GM12878 (cell line): ENCODE measurements around the gene ZP2.

Source experiments
- RAD21 ChIP-seq: IDR thresholded peaks from 2 replicates; pipeline ENCODE4 v1.6.1; 2011; ENCODE audit warnings: mild to moderate bottlenecking, low read depth, low read length, moderate library complexity; ENCODE audit not compliant: insufficient read depth
- RBBP5 ChIP-seq: fragments of 200-600 bp; sonication (generic); conservative IDR thresholded peaks from 2 replicates; pipeline ENCODE4 v1.6.1; 2016
- TF ChIP-seq, protein P1 (sequence below), 3 experiments: IDR thresholded peaks in 2 of 3; conservative IDR thresholded peaks in 1 of 3; 2 replicates each; pipeline ENCODE4 v1.5.1; 2011; ENCODE audit warnings: low read depth in 3 of 3, low read length in 3 of 3, mild to moderate bottlenecking in 3 of 3, control low read depth in 2 of 3, moderate library complexity in 2 of 3, inconsistent platforms in 1 of 3, mixed read lengths in 1 of 3; ENCODE audit not compliant: control insufficient read depth in 2 of 3, insufficient read depth in 1 of 3; ENCODE audit errors: extremely low read depth in 1 of 3

DNA sequence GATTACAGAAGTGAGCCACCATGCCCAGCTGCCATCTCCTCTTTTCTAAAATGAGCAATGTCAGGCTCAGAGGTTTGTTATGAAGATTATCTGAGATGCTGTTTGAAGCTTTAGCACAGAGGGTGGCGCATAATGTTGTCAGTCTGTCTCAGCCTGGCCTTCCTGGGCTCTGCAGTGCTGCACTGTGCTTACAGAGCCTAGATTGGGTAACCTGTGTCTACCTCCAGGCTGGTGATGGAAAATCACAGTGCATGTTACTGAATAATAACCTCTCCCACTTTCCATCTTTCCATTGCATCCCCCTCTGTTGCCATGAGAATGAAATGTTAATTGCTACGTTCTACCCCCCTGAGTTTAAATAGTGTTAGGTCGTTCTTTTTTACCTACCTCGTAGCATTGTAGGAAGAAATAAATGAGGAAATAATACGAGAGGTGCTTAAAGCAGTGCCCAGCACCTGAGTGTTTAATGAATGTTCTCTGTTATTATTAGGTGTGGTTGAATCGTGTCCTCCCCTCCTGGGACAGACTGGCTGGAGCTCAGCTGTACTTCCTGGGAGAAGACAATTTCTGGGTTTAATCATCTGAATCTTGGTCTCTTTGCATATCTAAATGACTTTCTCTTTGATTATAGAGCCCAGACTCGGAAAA is 46.7 kb downstream of the ZP2 start:
- TF ChIP-seq, protein P1, sequence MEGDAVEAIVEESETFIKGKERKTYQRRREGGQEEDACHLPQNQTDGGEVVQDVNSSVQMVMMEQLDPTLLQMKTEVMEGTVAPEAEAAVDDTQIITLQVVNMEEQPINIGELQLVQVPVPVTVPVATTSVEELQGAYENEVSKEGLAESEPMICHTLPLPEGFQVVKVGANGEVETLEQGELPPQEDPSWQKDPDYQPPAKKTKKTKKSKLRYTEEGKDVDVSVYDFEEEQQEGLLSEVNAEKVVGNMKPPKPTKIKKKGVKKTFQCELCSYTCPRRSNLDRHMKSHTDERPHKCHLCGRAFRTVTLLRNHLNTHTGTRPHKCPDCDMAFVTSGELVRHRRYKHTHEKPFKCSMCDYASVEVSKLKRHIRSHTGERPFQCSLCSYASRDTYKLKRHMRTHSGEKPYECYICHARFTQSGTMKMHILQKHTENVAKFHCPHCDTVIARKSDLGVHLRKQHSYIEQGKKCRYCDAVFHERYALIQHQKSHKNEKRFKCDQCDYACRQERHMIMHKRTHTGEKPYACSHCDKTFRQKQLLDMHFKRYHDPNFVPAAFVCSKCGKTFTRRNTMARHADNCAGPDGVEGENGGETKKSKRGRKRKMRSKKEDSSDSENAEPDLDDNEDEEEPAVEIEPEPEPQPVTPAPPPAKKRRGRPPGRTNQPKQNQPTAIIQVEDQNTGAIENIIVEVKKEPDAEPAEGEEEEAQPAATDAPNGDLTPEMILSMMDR (IDR thresholded peaks at IDR 0.05 in 2 of 3, conservative IDR thresholded peaks at IDR 0.05 in 1 of 3; ENCODE audit: control insufficient read depth in 2 of 3, extremely low read depth in 1 of 3, insufficient read depth in 1 of 3, low read depth in 3 of 3, low read length in 3 of 3): no peak
- no peak for TF ChIP-seq RAD21
- TF ChIP-seq RBBP5: no peak
